ENCODE data around the gene TP53I11. TPM values are rescaled to one million over a fixed set of nuclear protein-coding genes. Genes with fewer than 3 reads are reported as not detected.

Gene TP53I11
- total RNA-seq, 1 experiment from 2014 or later, result 46.9 TPM

DNA sequence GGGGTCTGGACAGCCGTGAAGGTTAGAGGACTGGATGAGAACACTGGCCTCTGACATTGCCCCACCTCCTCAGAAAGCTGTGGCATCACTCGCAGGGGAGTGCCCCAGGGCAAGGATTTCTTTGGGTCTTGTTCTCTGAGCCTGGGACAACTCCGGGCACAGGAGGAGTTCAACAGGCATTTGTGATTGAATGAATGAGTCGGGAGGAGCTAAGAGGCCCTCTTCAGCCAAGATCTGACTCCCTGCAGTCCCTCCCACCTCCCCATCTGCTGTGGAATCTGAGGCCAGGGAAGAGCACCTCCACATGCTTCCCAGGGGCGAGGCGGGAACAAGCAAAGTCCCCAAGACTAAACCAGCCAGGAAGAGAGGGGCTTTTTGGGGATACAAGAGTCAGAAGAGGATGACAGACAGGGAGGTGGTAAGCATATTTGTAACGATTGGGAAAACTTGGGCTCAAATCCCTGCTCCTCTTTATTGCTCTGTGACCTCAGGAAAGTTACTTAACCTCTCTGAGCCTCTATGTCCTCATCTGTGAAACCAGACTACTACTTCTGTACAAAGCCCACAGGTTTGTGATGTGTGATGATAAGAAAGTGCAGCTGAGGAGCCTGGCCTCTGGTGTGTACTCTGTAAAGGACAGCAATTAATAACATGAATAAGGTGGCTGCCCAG is 6.4 kb downstream of the TP53I11 start:
- Histone ChIP-seq H3K9ac (ENCODE audit: low read length) (no peak overlapping the region), H3K9me2 (ENCODE audit: insufficient read depth) (no peaks in the 10 kb centered on the region), H3K4me3 (replicated peaks in 1 of 2; ENCODE audit: low read depth in 1 of 2, low read length in 2 of 2) (no peak overlapping the region), H3K4me2 (ENCODE audit: low read length) (no peak overlapping the region), H3K4me1 (ENCODE audit: control insufficient read depth in 1 of 2, insufficient read depth in 2 of 2, low read length in 2 of 2) (peaks cover 3 to 11% of the 10 kb centered on the region in 2 experiments; a peak in 2 of 4 replicates), H3K36me3 (ENCODE audit: control insufficient read depth in 1 of 2, insufficient read depth in 2 of 2, low read length in 2 of 2) (no peaks in the 10 kb centered on the region), H3K79me2 (ENCODE audit: insufficient read depth, low read length) (peaks cover 16% of the 10 kb centered on the region; the same call in 1 of the 2 replicates), H3K9me3 (ENCODE audit: control insufficient read depth in 1 of 2, insufficient read depth in 1 of 2, low read depth in 1 of 2, low read length in 2 of 2) (no peaks in the 10 kb centered on the region), H2AFZ (ENCODE audit: low read depth, low read length, poor library complexity, severe bottlenecking) (no peak overlapping the region), H3K27ac (ENCODE audit: low read depth, low read length) (no peak overlapping the region), H4K20me1 (ENCODE audit: insufficient read depth) (no peaks in the 10 kb centered on the region), H3K27me3 (ENCODE audit: insufficient read depth, low read length) (no peaks in the 10 kb centered on the region)
- TF ChIP-seq, protein P1, sequence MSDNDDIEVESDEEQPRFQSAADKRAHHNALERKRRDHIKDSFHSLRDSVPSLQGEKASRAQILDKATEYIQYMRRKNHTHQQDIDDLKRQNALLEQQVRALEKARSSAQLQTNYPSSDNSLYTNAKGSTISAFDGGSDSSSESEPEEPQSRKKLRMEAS (IDR thresholded peaks at IDR 0.05), result no peak
- TF ChIP-seq CTCF (IDR thresholded peaks at IDR 0.05 in 2 of 3, conservative IDR thresholded peaks at IDR 0.05 in 1 of 3; ENCODE audit: borderline replicate concordance in 1 of 3, insufficient read depth in 1 of 3, low read depth in 2 of 3, low read length in 2 of 3) (0 out of 6 replicates have a peak, but pooled peaks of 1 of the 3 experiments have one; percentile 18), ZBTB33 (IDR thresholded peaks at IDR 0.05; ENCODE audit: extremely low read depth, insufficient replicate concordance, low read length) (no peak), ZFX (IDR thresholded peaks at IDR 0.05) (no peak), SRF (IDR thresholded peaks at IDR 0.05; ENCODE audit: low read depth) (no peak)
- ChIA-PET CTCF (no interaction called here), POLR2A (no interaction called here), RAD21 (ENCODE audit: low non-redundant PET in 1 of 2, low total read pairs in 2 of 2, uncharacterized antibody in 2 of 2, unreplicated experiment in 2 of 2) (no interaction called here)
- no peak for ATAC-seq
- DNase-seq (ENCODE audit: low read depth, low spot score), result no peak
- BruUV-seq (replicated peaks), result no TSS peak
- intact Hi-C loops (cut with micrococcal nuclease), result no loop called here

Measured in HCT116 (cell line).